Measurements from ENCODE around the gene OBP2B.
"Not testable (repeated sequence)": the region's sequence is repeated elsewhere in the genome, so short reads cannot be mapped to it uniquely, and the experiment has no call there.

The OBP2B gene, protein sequence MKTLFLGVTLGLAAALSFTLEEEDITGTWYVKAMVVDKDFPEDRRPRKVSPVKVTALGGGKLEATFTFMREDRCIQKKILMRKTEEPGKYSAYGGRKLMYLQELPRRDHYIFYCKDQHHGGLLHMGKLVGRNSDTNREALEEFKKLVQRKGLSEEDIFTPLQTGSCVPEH

DNA sequence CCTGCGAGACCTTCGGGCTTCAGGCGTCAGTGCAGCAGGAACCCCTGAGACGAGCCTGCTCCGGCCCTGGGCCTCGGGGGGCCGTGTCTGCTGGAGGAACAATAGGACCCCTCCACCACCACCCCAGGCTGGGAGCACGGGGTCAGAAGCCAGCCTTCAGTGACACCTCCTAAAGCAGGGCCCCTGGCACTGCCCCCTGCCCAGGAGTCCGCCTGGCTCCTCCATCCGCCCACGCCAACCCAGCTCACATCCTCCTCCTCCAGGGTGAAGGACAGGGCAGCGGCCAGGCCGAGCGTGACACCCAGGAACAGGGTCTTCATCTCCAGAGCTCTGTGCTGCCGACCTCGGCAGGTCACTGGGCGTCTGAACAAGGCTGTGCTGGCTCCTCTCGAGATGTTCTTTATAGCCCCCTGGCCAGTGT, at the start of gene OBP2B:
OBP2B (minus strand) TSS at position 371 of the 421 bp plus-strand sequence; CDS start at position 320, 51 bp downstream.
- DNase-seq, result not testable (repeated sequence)

DNA sequence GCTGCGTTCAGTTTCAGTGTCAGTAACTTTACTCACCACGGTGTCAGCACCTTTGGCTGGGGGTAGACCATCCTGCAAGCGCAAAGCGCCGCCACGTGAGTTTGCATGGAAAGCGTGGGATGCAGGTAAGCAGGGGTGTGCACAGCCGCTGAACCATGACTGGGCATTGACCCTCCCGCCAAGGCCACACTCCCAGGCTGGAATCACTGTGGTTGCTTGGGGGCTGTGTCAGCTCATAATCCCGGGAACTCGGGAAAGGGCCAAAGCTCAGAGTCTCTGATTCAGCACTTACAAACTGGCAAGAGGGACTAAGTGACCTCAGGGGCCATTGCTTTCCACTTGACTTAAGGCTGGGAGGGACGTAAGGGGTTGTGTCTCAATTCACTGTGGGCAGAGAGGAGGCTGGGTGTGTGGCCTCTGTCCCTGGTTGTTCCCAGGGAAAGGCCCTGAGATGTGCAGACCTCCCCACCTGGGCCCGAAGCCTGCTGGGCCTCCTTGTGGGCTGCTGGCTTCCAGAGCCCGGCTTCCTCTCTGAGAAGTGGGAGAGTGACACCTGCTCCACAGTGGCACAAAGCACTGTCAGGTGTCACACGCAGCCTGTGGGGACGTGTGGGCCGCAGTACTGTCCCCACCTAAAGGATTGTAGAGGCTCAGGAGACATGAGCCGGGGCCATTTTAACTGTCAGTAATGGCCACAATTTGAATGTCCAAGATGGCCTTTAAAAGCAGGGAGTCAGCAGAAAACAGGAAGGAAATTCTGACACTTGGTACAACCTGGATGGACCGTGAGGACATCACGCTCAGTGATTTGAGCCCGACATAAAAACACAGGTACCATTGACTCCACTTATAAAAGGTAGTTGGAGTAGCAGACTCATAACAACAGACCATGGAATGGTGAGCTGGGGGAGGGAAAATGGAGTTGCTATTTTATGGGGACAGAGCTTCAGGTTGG, 49.3 kb upstream of the OBP2B start:
- no peak for DNase-seq

DNA sequence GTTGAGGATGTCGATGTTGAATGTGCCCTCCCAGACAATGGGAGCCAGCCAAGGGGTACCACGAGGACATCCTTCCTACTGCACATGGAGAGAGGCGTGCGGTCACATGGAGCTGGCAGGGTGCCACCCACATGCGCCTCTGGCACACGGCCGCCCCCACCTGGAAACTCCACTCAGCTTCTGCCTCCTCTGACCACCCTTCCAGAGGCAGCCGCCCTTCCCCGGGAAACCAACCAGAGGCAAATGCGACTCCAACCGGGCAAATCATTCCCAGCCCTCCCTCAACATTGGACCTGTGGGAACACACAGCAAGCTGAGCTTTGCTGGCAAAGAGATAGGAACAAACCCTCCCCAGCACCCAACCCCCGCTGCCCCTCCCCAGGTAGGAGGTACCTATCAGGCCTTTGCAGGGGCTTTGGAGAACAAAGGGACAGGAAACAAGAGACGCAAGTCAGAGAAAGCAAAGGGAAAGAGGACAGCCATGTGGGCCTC, 48.5 kb upstream of the OBP2B start:
- no peak for DNase-seq

DNA sequence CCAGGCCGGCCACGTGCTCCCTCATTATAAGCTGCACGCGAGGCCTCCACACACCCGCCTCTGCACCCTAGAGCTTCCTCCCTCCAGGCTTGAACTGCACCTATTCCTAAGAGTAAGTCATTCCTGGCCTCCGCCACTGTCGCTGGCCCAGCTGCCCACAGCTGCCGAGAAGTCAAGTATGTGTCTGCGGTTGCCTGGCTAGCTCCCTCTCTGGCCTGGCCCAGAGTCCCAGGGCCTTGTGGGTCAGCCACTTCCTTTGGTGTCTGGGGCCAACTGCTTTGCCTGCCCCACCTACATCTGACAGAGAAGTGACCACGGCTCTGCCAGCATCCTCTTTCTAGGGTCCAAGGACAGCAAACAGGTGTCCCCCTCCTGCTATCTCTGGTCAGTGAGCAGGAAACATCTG, 47.6 kb upstream of the OBP2B start:
- no peak for DNase-seq

DNA sequence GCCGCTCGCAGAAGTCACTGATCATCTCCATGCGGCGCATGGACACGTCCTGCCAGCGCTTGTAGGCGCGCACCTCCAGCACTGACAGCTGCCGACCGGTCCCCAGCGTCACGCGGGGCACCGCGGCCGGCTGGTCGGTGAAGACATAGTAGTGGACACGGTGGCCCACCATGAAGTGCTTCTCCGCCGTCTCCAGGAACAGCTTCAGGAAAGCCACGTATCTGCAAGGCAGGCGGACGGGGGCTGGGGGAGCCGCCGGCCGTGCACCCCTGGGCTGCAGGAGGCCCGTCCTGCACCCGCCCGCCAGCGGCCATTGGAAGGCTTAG, 47.0 kb upstream of the OBP2B start:
- no peak for DNase-seq

DNA sequence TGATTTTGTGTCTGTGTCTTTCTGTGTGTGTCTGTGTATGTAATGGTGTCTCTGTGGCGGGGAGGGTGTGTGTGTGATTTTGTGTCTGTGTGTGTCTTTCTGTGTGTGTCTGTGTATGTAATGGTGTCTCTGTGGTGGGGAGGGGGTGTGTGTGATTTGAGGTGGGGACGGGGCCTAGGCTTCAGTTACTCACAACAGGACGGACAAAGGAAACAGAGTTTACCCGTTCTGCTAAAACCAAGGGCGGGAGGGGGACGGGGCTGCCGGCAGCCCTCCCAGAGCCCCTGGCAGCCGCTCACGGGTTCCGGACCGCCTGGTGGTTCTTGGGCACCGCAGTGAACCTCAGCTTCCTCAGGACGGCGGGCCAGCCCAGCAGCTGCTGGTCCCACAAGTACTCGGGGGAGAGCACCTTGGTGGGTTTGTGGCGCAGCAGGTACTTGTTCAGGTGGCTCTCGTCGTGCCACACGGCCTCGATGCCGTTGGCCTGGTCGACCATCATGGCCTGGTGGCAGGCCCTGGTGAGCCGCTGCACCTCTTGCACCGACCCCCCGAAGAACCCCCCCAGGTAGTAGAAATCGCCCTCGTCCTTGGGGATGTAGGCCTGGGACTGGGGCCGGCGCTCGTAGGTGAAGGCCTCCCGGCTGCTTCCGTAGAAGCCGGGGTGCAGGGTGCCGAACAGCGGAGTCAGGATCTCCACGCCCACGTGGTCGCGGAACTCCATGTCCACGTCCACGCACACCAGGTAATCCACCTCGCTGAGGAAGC, 46.5 kb upstream of the OBP2B start:
- DNase-seq, result no peak

DNA sequence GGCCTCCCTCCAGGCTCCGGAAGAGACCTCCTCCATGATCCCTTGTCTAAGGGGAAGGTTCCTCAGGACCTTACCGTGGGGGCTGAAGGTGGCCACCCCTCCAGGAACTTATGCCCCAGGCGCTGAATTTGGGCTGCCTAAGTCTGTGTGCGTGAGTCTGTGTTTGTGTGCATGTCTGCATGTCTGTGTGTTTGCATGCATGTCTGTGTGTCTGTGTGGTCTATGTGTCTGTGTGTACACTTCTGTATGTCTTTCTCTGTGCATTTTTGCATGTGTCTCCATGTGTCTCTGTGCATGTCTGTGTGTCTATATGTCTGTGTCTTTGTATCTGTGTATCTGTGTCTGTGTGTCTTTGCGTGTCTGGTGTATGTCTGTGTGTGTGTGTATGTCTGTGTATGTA, 45.4 kb upstream of the OBP2B start:
- DNase-seq, result no peak

DNA sequence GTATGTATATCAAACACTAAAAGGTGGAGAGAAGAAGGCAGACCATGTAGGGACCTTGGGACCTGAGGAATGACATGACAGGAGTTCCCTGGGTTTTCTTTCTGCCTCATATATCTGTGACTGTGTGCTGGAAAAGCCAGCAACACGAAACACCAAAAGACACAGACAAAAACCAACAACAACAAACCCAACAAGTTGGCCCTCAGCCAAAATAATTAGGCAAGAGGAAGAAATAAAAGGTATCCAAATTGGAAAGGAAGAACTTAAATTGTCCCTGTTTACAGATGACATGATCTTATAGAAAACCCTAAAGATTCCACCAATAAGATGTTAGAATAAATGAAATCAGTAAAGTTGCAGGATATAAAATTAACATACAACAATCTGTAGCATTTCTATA, 44.2 kb upstream of the OBP2B start:
- no peak for DNase-seq

DNA sequence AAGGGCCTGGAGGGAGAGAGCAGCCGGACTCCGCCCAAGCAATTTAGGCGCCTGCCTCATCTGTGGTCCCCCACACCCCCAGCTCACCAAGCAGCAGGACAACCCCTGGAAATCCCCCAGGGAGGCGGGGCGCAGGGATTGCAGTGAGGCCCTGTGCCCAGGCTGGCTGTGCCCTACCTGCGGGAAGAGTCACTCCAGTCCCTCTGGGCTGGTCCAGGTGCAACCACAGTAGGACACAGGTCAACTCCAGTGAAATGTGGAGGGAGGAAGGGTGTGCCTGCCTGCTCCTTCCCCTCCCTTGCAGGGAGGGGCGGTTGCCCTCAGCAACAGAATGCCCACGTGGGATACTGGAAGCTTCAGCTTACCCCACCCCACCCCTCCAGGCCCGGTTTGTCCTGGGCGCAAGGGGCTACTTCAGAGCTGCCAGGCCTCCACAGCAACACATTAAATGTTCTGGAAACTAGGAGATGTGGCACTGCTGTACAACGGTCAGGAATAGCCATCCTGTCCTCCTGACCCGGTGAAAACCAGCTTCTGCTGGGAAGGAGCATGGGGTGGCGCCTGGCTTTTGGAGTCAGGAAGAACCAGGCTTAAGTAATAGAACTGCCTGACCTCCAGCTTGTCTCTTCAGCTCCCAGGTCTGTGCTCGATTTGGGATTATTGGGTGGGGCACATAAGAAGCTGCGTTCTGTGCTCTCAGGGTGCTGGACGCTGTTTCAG, 43.4 kb upstream of the OBP2B start:
- no peak for DNase-seq

DNA sequence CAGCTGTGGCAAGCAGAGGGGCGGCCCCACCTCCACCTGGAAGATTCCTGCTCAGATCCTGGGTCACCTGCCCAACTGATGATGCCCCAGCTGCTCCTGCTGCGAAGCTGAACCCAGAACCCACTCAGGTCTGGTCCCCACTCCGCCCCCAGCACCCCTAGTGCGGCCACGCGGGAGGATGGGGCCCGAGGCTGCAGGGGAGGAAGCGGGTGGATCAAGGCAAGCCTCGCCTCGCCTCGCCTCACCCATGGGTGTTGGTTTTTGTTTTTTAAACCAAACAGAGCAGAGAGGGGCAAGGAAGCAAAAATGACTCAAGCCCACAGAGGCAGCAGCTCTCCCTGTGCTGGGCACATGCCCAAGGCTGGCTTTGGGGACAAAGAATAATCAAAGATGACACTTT, 42.7 kb upstream of the OBP2B start:
- no peak for DNase-seq

DNA sequence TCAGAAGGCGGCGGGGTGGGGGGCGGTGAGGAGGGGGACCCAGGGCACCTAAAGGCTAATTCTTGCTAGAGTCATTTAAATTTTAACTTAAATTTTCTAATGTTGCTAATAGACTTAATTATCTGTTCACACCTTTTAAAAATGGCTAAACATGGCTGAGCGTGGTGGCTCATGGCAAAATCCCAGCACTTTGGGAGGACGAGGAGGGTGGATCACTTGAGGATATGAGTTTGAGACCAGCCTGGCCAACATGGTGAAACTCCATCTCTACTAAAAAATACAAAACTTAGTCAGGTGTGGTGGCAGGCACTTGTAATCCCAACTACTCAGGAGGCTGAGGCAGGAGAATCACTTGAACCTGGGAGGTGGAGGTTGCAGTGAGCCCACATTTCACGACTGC, 42.2 kb upstream of the OBP2B start:
- DNase-seq, result not testable (repeated sequence)

DNA sequence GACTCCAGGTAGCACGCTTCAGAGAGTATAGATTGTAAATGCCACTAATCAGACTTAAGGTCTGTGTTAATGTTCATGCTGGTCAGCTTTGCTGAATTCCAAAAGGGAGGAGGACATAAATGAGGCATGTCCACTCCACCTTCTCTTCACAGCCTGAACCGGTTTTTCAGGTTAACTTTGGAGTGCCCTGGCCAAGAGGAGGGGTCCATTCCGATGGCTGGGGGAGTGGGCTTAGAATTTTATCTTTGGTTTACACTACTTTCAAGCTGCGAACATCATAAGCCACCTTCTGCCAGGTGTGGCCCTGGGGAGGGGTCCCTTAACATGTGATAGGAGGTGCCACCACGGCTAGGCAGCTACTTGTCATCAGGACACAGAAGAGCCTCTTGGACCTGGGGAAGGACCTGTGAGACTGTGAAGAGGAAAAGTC, 41.7 kb upstream of the OBP2B start:
- no peak for DNase-seq

DNA sequence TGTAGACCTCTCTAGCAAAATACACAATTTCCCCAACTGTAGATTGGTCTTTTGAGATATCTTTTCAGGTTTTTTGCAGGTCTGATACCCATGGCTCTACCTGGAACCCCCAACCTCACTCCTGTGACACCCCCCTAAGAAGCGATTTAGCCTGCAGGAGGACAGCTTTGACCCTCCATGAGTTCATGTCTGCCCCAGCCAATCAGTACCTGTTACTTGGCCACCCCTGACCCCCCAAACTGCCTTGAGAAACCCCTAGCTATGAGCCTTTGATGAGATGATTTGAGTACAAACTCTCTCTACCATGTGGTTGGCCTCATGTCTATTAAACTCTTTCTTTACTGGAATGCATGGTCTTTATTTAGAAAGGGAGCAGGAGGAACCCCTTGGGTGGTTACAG, 40.3 kb upstream of the OBP2B start:
- DNase-seq, result no peak

DNA sequence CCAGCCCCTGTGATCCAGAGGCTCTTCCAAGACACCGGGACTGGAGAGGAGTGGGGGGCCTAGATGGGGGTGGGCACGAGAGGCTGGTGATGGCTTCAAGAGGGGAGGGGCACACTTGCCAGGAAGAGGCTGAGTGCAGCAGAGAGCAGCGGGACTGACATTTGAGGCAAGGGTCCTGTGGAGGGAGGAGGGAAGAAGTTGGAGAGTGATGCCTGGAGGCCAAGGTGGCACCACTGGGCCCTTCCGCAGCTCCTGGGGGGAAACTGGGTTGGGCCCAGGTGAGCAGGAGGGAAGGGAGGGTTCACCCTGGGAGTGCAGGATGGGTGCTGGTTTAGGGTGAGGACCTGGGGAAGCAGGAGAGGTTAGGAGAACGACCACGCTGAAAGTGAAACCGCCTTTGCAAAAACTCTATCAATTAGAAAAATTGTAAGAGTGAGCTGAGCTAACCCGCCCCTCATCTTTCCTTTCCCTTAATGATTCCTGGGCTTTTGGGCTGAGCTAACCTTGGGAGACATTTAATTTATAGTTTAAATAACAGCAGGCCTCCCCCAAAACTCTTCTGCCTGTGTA, 39.8 kb upstream of the OBP2B start:
- no peak for DNase-seq

DNA sequence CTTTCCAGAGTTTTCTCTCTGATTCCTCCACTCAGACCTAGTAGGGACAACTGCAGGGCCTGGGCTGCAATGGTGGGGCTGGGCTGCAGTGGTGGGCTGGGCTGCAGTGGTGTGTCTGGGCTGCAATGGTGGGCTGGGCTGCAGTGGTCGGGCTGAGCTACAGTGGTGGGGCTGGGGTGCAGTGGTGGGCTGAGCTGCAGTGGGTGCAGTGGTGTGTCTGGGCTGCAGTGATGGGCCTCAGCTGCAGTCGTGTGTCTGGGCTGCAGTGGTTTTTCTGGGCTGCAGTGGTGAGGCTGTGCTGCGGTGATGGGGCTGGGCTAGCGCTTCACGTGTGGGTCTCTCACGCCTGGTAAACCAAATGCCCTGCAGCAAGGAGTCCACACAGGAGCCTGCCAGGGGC, 38.6 kb upstream of the OBP2B start:
- DNase-seq, result no peak

DNA sequence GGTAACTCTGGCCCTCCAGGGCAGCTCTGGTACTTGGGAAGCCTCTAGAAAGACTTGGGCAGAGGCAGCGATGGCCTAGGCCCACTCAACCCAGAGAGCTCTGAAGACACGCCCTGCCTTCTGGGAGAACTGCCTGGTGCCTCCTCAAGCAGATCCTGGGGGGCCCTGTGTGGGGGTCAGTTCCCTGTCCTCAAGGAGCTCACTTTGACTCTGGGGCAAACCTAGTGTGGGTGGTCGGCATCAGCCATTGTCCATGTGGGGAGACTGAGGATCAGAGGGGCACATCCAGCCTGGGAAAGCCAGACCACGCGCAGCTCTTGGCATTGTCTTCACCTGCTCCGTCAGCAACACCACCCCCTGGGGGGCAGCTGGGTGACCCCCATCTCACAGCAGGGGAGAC, 37.9 kb upstream of the OBP2B start:
- no peak for DNase-seq

DNA sequence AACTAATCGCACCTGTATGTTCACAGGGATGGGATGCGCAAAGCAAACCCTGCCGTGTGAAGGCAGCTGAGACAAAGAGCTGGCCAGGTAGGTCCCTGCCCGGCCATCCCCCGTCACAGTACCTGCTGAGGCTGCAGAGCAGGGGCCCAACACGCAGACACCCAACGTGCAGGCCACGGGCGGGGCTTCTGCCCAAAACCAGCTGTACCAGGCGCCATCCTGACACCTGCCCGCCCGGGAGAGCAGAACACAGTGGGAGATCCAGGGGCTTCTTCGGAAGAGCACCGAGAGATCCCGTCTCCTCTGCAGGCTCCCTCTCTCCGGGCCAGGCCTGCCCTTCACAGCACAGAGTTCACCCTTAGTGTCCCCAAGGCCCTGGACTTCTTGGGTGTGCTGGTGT, 37.5 kb upstream of the OBP2B start:
- DNase-seq, result no peak

DNA sequence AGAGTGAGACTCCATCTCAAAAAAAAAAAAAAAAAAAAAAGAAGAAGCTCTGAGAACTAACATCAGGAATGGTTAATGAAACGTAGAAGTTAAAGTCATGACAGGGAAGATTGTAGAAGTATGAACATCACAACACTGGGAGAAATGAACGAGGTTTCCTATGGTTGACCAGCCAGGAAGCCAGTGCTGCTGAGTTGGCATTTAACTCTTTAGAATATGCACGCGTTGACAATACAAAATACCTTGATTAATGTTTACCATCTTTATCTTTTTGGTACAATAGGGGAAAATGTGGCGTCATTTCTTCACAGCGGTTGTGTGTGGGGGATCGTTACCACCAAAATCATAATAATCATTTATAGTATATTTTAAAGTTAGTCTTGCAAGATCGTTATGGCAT, 33.9 kb upstream of the OBP2B start:
- no peak for DNase-seq

DNA sequence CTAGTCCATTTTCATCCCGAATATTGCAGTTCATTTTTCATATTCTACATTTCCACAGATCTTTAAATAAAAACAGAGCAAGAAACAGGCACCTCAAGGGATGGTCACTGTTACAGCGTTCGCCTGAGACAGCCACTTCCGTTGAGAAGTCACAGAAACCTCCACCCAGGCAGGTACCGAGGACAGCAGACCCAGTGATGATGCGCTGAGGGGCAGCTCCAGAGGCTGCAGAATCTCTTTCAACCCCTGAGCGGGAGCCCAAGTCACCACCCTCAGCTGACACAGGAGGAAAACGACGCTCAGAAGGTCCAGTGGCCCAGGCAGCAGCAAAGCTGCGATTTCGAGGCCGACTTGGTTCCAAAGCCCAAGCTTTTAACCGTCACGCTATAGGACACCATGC, 33.2 kb upstream of the OBP2B start:
- DNase-seq, result no peak

DNA sequence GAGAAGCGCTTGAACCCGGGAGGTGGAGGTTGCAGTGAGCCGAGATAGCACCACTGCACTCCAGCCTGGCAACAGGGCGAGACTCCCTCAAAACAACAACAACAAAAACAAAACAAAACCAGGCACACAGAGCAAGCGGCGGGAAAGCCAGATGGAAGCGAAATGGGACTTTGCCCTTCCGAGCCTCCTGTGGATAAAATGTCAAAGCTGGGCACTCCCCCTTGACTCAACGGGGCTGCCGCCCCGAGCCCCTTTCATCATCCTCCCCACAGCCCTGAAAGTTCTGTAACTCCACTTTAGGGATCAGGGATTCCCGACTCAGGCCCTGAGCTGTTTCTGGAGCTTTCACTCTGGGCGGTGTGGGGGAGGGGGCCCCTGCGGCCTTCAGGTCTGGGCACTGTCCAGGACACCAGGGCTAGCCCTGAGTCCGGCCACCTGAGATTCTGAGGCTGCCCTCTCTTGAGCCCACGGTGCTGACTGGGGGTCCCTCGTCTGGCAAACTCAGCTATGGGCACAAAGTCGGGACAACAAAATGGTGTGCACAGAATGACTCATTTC, 30.6 kb upstream of the OBP2B start:
- DNase-seq, result no peak

DNA sequence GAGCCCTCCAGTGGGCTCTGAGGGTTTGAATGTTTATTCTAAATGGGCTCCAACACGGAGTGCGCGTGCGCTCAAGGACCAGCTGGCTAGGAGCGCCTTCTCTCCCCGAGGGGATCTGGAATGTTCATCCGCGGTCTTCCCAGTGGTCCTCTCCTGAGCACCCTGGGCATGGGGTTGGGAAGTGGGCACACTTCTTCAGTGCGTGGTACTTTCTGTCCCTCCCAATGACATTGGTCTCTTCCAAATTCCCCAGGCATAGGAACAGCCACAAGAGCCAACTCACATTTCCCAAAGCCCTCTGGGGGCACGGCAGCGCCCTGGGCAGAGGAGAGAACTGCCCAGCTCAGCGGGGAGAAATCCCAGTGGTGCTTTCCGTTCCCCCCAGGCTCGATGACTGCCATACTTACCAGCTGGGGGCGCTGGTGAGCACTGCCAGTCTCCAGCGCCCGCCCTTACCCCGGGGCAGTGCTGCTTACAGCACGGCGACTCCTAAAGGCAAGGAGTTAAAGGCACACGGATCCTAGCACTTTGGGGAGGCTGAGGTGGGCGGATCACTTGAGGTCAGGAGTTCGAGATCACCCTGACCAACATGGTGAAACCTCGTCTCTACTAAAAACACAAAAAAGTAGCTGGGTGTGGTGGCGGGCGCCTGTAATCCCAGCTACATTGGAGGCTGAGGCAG, 29.9 kb upstream of the OBP2B start:
- no peak for DNase-seq

Measured in NCI-H1105 (cell line).